ENCODE data around the gene ELP4. TPM values are rescaled to one million over a fixed set of nuclear protein-coding genes. Genes with fewer than 3 reads are reported as not detected.

ELP4 gene
- polyA plus RNA-seq, 2 of the 4 experiments (the other 2 are of a cell fraction) = 16.9 to 26.0 TPM

DNA sequence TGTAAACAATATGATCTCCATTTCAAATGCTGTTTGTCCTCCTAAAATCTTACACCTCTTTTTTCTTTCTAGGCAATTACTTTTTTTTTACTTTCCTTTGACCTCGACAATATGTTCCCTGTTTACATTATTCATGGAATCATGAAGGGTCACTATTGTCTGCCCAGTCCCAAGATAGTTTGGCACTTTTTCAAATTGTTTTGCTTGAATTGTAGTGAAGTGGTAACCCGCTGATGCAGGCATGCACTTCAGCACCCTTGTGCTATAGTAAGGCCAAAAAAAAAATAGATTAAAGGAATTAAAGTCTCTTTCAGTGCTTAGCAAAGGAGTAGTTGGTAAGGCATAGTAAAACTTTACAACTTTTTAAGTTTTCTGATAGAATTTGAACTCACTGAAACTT, 210.7 kb downstream of the ELP4 start (continued):
- no peak for TF ChIP-seq ZFP36 (IDR thresholded peaks at IDR 0.05; ENCODE audit: borderline replicate concordance, partially characterized antibody)
- TF ChIP-seq CBX2 (IDR thresholded peaks at IDR 0.05; ENCODE audit: borderline replicate concordance, low read depth) = no peak
- no peak for TF ChIP-seq KDM1A (IDR thresholded peaks at IDR 0.05; ENCODE audit: low read depth)
- TF ChIP-seq EP300 (IDR thresholded peaks at IDR 0.05) = no peak
- no peak for TF ChIP-seq EHMT2 (IDR thresholded peaks at IDR 0.05; ENCODE audit: low read depth)
- TF ChIP-seq FOXS1 (CRISPR knock-in tag; IDR thresholded peaks at IDR 0.05) = no peak
- TF ChIP-seq HDAC2 (IDR thresholded peaks at IDR 0.05) = no peak
- TF ChIP-seq, protein P1, sequence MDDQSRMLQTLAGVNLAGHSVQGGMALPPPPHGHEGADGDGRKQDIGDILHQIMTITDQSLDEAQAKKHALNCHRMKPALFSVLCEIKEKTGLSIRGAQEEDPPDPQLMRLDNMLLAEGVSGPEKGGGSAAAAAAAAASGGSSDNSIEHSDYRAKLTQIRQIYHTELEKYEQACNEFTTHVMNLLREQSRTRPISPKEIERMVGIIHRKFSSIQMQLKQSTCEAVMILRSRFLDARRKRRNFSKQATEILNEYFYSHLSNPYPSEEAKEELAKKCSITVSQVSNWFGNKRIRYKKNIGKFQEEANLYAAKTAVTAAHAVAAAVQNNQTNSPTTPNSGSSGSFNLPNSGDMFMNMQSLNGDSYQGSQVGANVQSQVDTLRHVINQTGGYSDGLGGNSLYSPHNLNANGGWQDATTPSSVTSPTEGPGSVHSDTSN (IDR thresholded peaks at IDR 0.05) = no peak
- no peak for TF ChIP-seq FOSL2 (IDR thresholded peaks at IDR 0.05)
- no peak for TF ChIP-seq FOSL2 (CRISPR knock-in tag; IDR thresholded peaks at IDR 0.05)

DNA sequence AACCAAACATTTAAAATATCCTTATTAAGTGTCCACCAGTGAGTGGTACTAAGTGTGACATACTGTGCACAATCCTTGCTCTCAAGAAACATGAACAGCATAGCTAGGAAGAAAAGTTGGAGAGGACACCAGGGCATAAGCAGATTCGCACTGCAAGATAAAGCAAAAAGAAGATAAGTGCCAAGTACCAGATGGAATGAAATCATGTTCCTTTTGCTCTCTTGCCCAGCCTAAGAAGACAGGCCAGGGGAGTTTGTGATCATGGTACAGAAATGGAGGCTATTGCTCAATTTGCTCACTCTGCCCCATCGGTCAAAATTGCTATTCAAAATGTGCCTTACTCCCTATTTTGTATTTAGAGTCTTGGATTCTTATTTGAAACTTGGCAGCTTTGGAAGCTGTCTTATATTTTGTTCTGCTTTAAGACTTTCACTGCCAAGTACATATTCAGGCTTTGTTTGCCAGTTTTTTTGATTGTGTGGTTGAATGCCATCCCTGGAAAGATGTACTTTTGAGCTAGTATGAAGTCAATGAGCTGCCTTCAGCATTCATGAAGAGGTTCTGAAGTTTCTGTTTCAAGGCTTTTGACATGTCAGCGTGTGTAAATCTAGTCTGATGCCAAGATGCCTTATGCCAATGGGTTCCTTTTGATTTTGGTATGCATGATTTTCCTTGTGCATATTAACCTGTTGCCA, 211.3 kb downstream of the ELP4 start:
- no peaks in the 10 kb centered on the region for H3K9me3 ChIP-seq
- WGBS (ENCODE audit: missing lambda C conversion rate) = 80% methylated on average over 3 of the region's 3 CpGs
- H3K4me1 ChIP-seq = no peaks in the 10 kb centered on the region
- TF ChIP-seq, protein P2, sequence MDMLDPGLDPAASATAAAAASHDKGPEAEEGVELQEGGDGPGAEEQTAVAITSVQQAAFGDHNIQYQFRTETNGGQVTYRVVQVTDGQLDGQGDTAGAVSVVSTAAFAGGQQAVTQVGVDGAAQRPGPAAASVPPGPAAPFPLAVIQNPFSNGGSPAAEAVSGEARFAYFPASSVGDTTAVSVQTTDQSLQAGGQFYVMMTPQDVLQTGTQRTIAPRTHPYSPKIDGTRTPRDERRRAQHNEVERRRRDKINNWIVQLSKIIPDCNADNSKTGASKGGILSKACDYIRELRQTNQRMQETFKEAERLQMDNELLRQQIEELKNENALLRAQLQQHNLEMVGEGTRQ (IDR thresholded peaks at IDR 0.05) = no peak
- no peak for TF ChIP-seq MYC (IDR thresholded peaks at IDR 0.05; ENCODE audit: borderline replicate concordance, low read length)
- no peak for TF ChIP-seq CBX8 (IDR thresholded peaks at IDR 0.05)
- TF ChIP-seq ZC3H11A (IDR thresholded peaks at IDR 0.05) = no peak
- no peak for TF ChIP-seq HDAC2 (IDR thresholded peaks at IDR 0.05)
- TF ChIP-seq, protein P3, sequence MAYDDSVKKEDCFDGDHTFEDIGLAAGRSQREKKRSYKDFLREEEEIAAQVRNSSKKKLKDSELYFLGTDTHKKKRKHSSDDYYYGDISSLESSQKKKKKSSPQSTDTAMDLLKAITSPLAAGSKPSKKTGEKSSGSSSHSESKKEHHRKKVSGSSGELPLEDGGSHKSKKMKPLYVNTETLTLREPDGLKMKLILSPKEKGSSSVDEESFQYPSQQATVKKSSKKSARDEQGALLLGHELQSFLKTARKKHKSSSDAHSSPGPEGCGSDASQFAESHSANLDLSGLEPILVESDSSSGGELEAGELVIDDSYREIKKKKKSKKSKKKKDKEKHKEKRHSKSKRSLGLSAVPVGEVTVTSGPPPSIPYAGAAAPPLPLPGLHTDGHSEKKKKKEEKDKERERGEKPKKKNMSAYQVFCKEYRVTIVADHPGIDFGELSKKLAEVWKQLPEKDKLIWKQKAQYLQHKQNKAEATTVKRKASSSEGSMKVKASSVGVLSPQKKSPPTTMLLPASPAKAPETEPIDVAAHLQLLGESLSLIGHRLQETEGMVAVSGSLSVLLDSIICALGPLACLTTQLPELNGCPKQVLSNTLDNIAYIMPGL (CRISPR knock-in tag; IDR thresholded peaks at IDR 0.05; ENCODE audit: borderline replicate concordance) = no peak
- TF ChIP-seq, protein P4, sequence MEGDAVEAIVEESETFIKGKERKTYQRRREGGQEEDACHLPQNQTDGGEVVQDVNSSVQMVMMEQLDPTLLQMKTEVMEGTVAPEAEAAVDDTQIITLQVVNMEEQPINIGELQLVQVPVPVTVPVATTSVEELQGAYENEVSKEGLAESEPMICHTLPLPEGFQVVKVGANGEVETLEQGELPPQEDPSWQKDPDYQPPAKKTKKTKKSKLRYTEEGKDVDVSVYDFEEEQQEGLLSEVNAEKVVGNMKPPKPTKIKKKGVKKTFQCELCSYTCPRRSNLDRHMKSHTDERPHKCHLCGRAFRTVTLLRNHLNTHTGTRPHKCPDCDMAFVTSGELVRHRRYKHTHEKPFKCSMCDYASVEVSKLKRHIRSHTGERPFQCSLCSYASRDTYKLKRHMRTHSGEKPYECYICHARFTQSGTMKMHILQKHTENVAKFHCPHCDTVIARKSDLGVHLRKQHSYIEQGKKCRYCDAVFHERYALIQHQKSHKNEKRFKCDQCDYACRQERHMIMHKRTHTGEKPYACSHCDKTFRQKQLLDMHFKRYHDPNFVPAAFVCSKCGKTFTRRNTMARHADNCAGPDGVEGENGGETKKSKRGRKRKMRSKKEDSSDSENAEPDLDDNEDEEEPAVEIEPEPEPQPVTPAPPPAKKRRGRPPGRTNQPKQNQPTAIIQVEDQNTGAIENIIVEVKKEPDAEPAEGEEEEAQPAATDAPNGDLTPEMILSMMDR (IDR thresholded peaks at IDR 0.05) = no peak
- TF ChIP-seq GATA3 (IDR thresholded peaks at IDR 0.05; ENCODE audit: borderline replicate concordance) = no peak
- no peak for TF ChIP-seq ZNF302 (CRISPR knock-in tag; IDR thresholded peaks at IDR 0.05)
- TF ChIP-seq FOSL2 (IDR thresholded peaks at IDR 0.05) = no peak
- no peak for TF ChIP-seq FOSL2 (CRISPR knock-in tag; IDR thresholded peaks at IDR 0.05)
- no peak for TF ChIP-seq NR3C1 (IDR thresholded peaks at IDR 0.05)
- no peak for TF ChIP-seq JUNB (IDR thresholded peaks at IDR 0.05)
- TF ChIP-seq MAFK (IDR thresholded peaks at IDR 0.05; ENCODE audit: partially characterized antibody) = no peak
- TF ChIP-seq, protein P5, sequence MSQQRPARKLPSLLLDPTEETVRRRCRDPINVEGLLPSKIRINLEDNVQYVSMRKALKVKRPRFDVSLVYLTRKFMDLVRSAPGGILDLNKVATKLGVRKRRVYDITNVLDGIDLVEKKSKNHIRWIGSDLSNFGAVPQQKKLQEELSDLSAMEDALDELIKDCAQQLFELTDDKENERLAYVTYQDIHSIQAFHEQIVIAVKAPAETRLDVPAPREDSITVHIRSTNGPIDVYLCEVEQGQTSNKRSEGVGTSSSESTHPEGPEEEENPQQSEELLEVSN (IDR thresholded peaks at IDR 0.05; ENCODE audit: borderline replicate concordance, low read depth) = no peak
- TF ChIP-seq, protein P6, sequence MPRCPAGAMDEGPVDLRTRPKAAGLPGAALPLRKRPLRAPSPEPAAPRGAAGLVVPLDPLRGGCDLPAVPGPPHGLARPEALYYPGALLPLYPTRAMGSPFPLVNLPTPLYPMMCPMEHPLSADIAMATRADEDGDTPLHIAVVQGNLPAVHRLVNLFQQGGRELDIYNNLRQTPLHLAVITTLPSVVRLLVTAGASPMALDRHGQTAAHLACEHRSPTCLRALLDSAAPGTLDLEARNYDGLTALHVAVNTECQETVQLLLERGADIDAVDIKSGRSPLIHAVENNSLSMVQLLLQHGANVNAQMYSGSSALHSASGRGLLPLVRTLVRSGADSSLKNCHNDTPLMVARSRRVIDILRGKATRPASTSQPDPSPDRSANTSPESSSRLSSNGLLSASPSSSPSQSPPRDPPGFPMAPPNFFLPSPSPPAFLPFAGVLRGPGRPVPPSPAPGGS (IDR thresholded peaks at IDR 0.05) = no peak
- no peak for TF ChIP-seq RFX5 (IDR thresholded peaks at IDR 0.05)
- ATAC-seq (no peak), DNase-seq (ENCODE audit: low read depth in 1 of 2, low spot score in 1 of 2) (no peak), FAIRE-seq (no peak)
- POLR2A ChIA-PET = no interaction called here
- no peak overlapping the region for H3K4me3 ChIP-seq
- CTCF ChIA-PET = no interaction called here
- no peak overlapping the region for H3K4me2 ChIP-seq
- H3K27ac ChIP-seq = no peak overlapping the region

All from A549 (cell line).